ENCODE measurements around the gene KRT76.

GRCh38 chr12:52727037-52727436, 50.1 kb downstream of the KRT76 start:
- TF ChIP-seq, protein P1, sequence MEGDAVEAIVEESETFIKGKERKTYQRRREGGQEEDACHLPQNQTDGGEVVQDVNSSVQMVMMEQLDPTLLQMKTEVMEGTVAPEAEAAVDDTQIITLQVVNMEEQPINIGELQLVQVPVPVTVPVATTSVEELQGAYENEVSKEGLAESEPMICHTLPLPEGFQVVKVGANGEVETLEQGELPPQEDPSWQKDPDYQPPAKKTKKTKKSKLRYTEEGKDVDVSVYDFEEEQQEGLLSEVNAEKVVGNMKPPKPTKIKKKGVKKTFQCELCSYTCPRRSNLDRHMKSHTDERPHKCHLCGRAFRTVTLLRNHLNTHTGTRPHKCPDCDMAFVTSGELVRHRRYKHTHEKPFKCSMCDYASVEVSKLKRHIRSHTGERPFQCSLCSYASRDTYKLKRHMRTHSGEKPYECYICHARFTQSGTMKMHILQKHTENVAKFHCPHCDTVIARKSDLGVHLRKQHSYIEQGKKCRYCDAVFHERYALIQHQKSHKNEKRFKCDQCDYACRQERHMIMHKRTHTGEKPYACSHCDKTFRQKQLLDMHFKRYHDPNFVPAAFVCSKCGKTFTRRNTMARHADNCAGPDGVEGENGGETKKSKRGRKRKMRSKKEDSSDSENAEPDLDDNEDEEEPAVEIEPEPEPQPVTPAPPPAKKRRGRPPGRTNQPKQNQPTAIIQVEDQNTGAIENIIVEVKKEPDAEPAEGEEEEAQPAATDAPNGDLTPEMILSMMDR (IDR thresholded peaks at IDR 0.05 in 2 of 3, conservative IDR thresholded peaks at IDR 0.05 in 1 of 3; ENCODE audit: borderline replicate concordance in 1 of 3, insufficient read depth in 1 of 3, low read depth in 2 of 3, low read length in 2 of 3), result no peak
- TF ChIP-seq ZNF274 (IDR thresholded peaks at IDR 0.05; ENCODE audit: low read depth, low read length) (no peak), SIN3A (IDR thresholded peaks at IDR 0.05; ENCODE audit: low read depth) (no peak), YY1 (IDR thresholded peaks at IDR 0.05; ENCODE audit: extremely low read depth, insufficient replicate concordance, low read depth, low read length) (no peak), CEBPB (IDR thresholded peaks at IDR 0.05; ENCODE audit: low read depth) (no peak), POLR2A (IDR thresholded peaks at IDR 0.05; ENCODE audit: borderline replicate concordance, extremely low read depth, insufficient read depth, insufficient read length) (no peak)
- TF ChIP-seq, protein P2, sequence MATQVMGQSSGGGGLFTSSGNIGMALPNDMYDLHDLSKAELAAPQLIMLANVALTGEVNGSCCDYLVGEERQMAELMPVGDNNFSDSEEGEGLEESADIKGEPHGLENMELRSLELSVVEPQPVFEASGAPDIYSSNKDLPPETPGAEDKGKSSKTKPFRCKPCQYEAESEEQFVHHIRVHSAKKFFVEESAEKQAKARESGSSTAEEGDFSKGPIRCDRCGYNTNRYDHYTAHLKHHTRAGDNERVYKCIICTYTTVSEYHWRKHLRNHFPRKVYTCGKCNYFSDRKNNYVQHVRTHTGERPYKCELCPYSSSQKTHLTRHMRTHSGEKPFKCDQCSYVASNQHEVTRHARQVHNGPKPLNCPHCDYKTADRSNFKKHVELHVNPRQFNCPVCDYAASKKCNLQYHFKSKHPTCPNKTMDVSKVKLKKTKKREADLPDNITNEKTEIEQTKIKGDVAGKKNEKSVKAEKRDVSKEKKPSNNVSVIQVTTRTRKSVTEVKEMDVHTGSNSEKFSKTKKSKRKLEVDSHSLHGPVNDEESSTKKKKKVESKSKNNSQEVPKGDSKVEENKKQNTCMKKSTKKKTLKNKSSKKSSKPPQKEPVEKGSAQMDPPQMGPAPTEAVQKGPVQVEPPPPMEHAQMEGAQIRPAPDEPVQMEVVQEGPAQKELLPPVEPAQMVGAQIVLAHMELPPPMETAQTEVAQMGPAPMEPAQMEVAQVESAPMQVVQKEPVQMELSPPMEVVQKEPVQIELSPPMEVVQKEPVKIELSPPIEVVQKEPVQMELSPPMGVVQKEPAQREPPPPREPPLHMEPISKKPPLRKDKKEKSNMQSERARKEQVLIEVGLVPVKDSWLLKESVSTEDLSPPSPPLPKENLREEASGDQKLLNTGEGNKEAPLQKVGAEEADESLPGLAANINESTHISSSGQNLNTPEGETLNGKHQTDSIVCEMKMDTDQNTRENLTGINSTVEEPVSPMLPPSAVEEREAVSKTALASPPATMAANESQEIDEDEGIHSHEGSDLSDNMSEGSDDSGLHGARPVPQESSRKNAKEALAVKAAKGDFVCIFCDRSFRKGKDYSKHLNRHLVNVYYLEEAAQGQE (IDR thresholded peaks at IDR 0.05; ENCODE audit: low read depth), result no peak
